HG03378 (cell line): ENCODE results near the gene OXCT2.
"Not testable (repeated sequence)": the region's sequence is repeated elsewhere in the genome, so short reads cannot be mapped to it uniquely, and the experiment has no call there.

Experiments used
- ATAC-seq: cut with Tn5 transposase; IDR thresholded peaks from one replicate; pipeline ENCODE4 v1.9.1; 2021; ENCODE audit warnings: mild to moderate bottlenecking, moderate library complexity; ENCODE audit not compliant: unreplicated experiment

The OXCT2 gene

GRCh38 chr1:39763619-39764374, 7.4 kb downstream of the OXCT2 start:
- not testable (repeated sequence) for ATAC-seq

GRCh38 chr1:39762550-39763540, 8.3 kb downstream of the OXCT2 start:
- ATAC-seq: no peak

- no peak for ATAC-seq
Measured at GRCh38 chr1:39761557-39762260, 9.4 kb downstream of the OXCT2 start.

GRCh38 chr1:39761016-39761415, 10.1 kb downstream of the OXCT2 start:
- ATAC-seq: no peak

- ATAC-seq: no peak
Measured at GRCh38 chr1:39760074-39761008, 10.8 kb downstream of the OXCT2 start.

- no peak for ATAC-seq
Measured at GRCh38 chr1:39759436-39759726, 11.8 kb downstream of the OXCT2 start.

GRCh38 chr1:39758556-39759435, 12.4 kb downstream of the OXCT2 start:
- ATAC-seq: no peak

GRCh38 chr1:39757501-39757900, 13.6 kb downstream of the OXCT2 start:
- no peak for ATAC-seq

GRCh38 chr1:39755965-39756659, 15.0 kb downstream of the OXCT2 start:
- ATAC-seq: no peak

- no peak for ATAC-seq
Measured at GRCh38 chr1:39754906-39755504, 16.1 kb downstream of the OXCT2 start.

GRCh38 chr1:39754026-39754570, 17.1 kb downstream of the OXCT2 start:
- ATAC-seq: no peak

GRCh38 chr1:39753132-39754025, 17.8 kb downstream of the OXCT2 start:
- ATAC-seq: no peak

GRCh38 chr1:39752703-39753102, 18.4 kb downstream of the OXCT2 start:
- no peak for ATAC-seq

GRCh38 chr1:39751595-39751994, 19.6 kb downstream of the OXCT2 start:
- no peak for ATAC-seq

GRCh38 chr1:39745016-39745670, 26.0 kb downstream of the OXCT2 start:
- ATAC-seq: no peak

GRCh38 chr1:39738622-39739366, 32.4 kb downstream of the OXCT2 start, which contains the start of gene PPIE:
PPIE (plus strand) TSS chr1:39738882; CDS start chr1:39738901, 19 bp downstream.
- no peak for ATAC-seq
